HepG2 (cell line): Measurements from ENCODE around the gene FAM193A.

Experiments used
- FOSL1 ChIP-seq: sonication (generic); formaldehyde crosslinking; IDR thresholded peaks from 2 replicates; pipeline ENCODE4 v1.9.0; 2021; ENCODE audit warnings: missing genetic modification reagents, borderline replicate concordance
- RFX5 ChIP-seq: IDR thresholded peaks from 2 replicates; pipeline ENCODE4 v1.6.1; 2011; ENCODE audit warnings: low read depth, low read length, improper control_type of control experiment

GRCh38 chr4:2586502-2586901 lies 50.1 kb downstream of the FAM193A start:
- TF ChIP-seq FOSL1 (CRISPR knock-in tag) = no peak
- TF ChIP-seq RFX5 = no peak
